MM.1S (cell line): Measurements from ENCODE around the gene PCNT.

Source experiments
- DNase-seq: peaks from one replicate; pipeline ENCODE4 v3.0.0-alpha.2; 2015
- H2AFZ ChIP-seq: fragments of 300-600 bp; sonication (generic); 2 replicates; pipeline ENCODE4 v1.6.0; 2016; ENCODE audit warnings: antibody characterized with exemption, low read length
- H3F3A ChIP-seq: fragments of 300-600 bp; sonication (generic); 2 replicates; pipeline ENCODE4 v1.6.1; 2016; ENCODE audit warnings: mild to moderate bottlenecking, antibody characterized with exemption, low read length, moderate library complexity, mixed read lengths; ENCODE audit not compliant: insufficient read depth
- H3K27ac ChIP-seq: fragments of 300-600 bp; sonication (generic); 2 replicates; pipeline ENCODE4 v1.5.1; 2016; ENCODE audit warnings: mild to moderate bottlenecking, low read length
- H3K27me3 ChIP-seq: fragments of 300-600 bp; sonication (generic); replicated peaks from 2 replicates; pipeline ENCODE4 v1.6.0; 2016; ENCODE audit warnings: low read length; ENCODE audit not compliant: insufficient read depth
- H3K36me3 ChIP-seq: fragments of 300-600 bp; sonication (generic); replicated peaks from 2 replicates; pipeline ENCODE4 v1.6.1; 2016; ENCODE audit warnings: mild to moderate bottlenecking, low read length, mixed read lengths; ENCODE audit not compliant: insufficient read depth
- H3K4me1 ChIP-seq: fragments of 300-600 bp; sonication (generic); 2 replicates; pipeline ENCODE4 v1.6.1; 2016; ENCODE audit warnings: low read length, mixed read lengths
- H3K4me2 ChIP-seq: fragments of 300-600 bp; sonication (generic); 2 replicates; pipeline ENCODE4 v1.6.0; 2016; ENCODE audit warnings: low read depth, low read length
- H3K4me3 ChIP-seq: fragments of 300-600 bp; sonication (generic); 2 replicates; pipeline ENCODE4 v1.5.1; 2016; ENCODE audit warnings: low read length, mixed read lengths
- H3K79me2 ChIP-seq: fragments of 300-600 bp; sonication (generic); 2 replicates; pipeline ENCODE4 v1.6.1; 2016; ENCODE audit warnings: mixed run types, low read length, mixed read lengths
- H3K9ac ChIP-seq: fragments of 300-600 bp; sonication (generic); 2 replicates; pipeline ENCODE4 v1.6.1; 2016; ENCODE audit warnings: low read length, mixed read lengths
- H3K9me2 ChIP-seq: fragments of 300-600 bp; sonication (generic); replicated peaks from 2 replicates; pipeline ENCODE4 v1.6.1; 2016; ENCODE audit warnings: mild to moderate bottlenecking, low read length, mixed read lengths; ENCODE audit not compliant: insufficient read depth
- H3K9me3 ChIP-seq: fragments of 300-600 bp; sonication (generic); replicated peaks from 2 replicates; pipeline ENCODE4 v1.6.1; 2016; ENCODE audit warnings: mild to moderate bottlenecking, low read length, mixed read lengths; ENCODE audit not compliant: insufficient read depth
- H4K20me1 ChIP-seq: fragments of 300-600 bp; sonication (generic); 2 replicates; pipeline ENCODE4 v1.6.1; 2016; ENCODE audit warnings: mild to moderate bottlenecking, low read length, moderate library complexity, mixed read lengths; ENCODE audit not compliant: insufficient read depth
- EZH2 ChIP-seq: fragments of 300-600 bp; sonication (generic); optimal IDR thresholded peaks from 2 replicates; pipeline ENCODE3; 2017; ENCODE audit warnings: low read depth, mild to moderate bottlenecking, antibody characterized with exemption, low read length, mixed read lengths
- EZH2phosphoT487 ChIP-seq: fragments of 300-600 bp; sonication (generic); IDR thresholded peaks from 2 replicates; pipeline ENCODE4 v1.6.1; 2018; ENCODE audit warnings: antibody characterized with exemption, low read length
- TF ChIP-seq, protein P1 (sequence below): fragments of 300-600 bp; sonication (generic); IDR thresholded peaks from 2 replicates; pipeline ENCODE4 v1.5.1; 2016; ENCODE audit warnings: antibody characterized with exemption, low read length, mixed read lengths

Gene PCNT

DNA sequence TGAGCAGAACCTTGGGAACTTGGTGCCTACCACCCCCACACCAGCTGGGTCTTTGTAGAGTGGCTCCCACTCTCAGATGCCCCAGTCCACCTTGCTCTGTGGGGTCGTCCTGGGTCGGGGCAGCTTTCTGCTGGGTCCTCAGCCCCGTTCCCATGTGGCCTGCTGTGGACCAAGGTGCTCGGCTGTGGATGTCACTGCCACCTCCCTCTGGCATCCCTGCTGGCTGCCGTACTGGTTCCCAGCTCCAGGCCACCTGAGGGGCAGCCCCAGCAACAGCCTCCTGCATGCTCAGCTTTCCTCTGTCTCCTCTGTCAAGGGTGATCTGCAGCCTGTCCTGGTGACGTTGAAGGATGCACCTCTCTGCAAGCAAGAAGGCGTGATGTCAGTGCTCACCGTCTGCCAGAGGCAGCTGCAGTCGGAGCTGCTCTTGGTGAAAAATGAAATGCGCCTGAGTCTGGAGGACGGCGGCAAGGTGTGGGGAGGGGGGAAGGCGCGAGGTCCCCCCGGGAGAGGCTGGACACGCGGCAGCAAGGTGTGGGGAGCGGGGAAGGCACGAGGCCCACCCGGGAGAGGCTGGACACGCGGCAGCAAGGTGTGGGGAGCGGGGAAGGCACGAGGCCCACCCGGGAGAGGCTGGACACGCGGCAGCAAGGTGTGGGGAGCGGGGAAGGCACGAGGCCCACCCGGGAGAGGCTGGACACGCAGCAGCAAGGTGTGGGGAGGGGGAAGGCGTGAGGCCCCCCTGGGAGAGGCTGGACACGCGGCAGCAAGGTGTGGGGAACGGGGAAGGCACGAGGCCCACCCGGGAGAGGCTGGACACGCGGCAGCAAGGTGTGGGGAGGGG is 88.8 kb downstream of the PCNT start:
- TF ChIP-seq, protein P1, sequence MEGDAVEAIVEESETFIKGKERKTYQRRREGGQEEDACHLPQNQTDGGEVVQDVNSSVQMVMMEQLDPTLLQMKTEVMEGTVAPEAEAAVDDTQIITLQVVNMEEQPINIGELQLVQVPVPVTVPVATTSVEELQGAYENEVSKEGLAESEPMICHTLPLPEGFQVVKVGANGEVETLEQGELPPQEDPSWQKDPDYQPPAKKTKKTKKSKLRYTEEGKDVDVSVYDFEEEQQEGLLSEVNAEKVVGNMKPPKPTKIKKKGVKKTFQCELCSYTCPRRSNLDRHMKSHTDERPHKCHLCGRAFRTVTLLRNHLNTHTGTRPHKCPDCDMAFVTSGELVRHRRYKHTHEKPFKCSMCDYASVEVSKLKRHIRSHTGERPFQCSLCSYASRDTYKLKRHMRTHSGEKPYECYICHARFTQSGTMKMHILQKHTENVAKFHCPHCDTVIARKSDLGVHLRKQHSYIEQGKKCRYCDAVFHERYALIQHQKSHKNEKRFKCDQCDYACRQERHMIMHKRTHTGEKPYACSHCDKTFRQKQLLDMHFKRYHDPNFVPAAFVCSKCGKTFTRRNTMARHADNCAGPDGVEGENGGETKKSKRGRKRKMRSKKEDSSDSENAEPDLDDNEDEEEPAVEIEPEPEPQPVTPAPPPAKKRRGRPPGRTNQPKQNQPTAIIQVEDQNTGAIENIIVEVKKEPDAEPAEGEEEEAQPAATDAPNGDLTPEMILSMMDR, result no peak
- TF ChIP-seq EZH2 (no peak), EZH2phosphoT487 (no peak)
- no peaks in the 10 kb centered on the region for H3F3A ChIP-seq
- H3K79me2 ChIP-seq, result no peaks in the 10 kb centered on the region
- no peak overlapping the region for H3K4me3 ChIP-seq
- no peaks in the 10 kb centered on the region for H4K20me1 ChIP-seq
- H3K4me1 ChIP-seq, result no peaks in the 10 kb centered on the region
- no peak overlapping the region for H3K27ac ChIP-seq
- no peak for DNase-seq
- H3K9me3 ChIP-seq, result no peaks in the 10 kb centered on the region
- 0 out of 2 replicates have a peak, but pooled peaks cover 5% of the 10 kb centered on the region for H3K36me3 ChIP-seq
- no peak overlapping the region for H3K9ac ChIP-seq
- H3K9me2 ChIP-seq, result no peaks in the 10 kb centered on the region
- no peak overlapping the region for H3K4me2 ChIP-seq
- no peaks in the 10 kb centered on the region for H3K27me3 ChIP-seq
- no peak overlapping the region for H2AFZ ChIP-seq

- Histone ChIP-seq H2AFZ (no peak overlapping the region), H3K27me3 (no peaks in the 10 kb centered on the region), H3K4me2 (no peak overlapping the region), H3K27ac (no peak overlapping the region), H3K79me2 (no peaks in the 10 kb centered on the region), H3K4me3 (no peak overlapping the region), H3K4me1 (no peaks in the 10 kb centered on the region), H3K36me3 (0 out of 2 replicates have a peak, but pooled peaks cover under 1% of the 10 kb centered on the region), H3K9me3 (no peaks in the 10 kb centered on the region), H3K9me2 (no peaks in the 10 kb centered on the region), H4K20me1 (no peaks in the 10 kb centered on the region), H3F3A (no peaks in the 10 kb centered on the region), H3K9ac (no peak overlapping the region)
- TF ChIP-seq EZH2phosphoT487 (no peak), EZH2 (no peak)
- TF ChIP-seq, protein P1, result no peak
- no peak for DNase-seq
Observed at GRCh38 chr21:46413365-46413696, 89.4 kb downstream of the PCNT start.

DNA sequence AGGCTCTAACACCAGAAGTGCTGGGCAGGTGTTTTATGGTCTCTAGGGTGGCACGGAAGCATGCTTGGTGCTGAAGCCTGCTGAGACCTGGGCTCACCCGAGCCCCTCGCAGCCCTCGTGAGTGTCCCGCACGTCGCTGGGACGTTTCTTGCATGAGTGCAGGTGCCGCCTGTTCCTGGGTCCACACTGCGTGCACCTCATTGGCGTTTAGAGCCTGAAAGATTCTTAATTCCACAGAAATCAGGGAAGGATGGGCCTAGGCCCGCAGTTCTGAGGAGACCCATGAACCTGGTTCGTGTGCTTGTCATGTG is 91.0 kb downstream of the PCNT start:
- H3K4me2 ChIP-seq, result no peak overlapping the region
- no peak overlapping the region for H3K27ac ChIP-seq
- no peaks in the 10 kb centered on the region for H3K79me2 ChIP-seq
- H3K9me2 ChIP-seq, result no peaks in the 10 kb centered on the region
- H3K9ac ChIP-seq, result no peak overlapping the region
- no peak for TF ChIP-seq EZH2
- TF ChIP-seq, protein P1, result no peak
- no peak for TF ChIP-seq EZH2phosphoT487
- no peaks in the 10 kb centered on the region for H3K9me3 ChIP-seq
- H3K36me3 ChIP-seq, result no peaks in the 10 kb centered on the region
- H4K20me1 ChIP-seq, result no peaks in the 10 kb centered on the region
- H3K4me3 ChIP-seq, result no peak overlapping the region
- no peaks in the 10 kb centered on the region for H3F3A ChIP-seq
- no peaks in the 10 kb centered on the region for H3K27me3 ChIP-seq
- no peaks in the 10 kb centered on the region for H3K4me1 ChIP-seq
- DNase-seq, result no peak
- no peak overlapping the region for H2AFZ ChIP-seq
